Type B pancreatic cell (in vitro differentiated cells): ENCODE results near the gene LGALSL. TPM values are rescaled to one million over a fixed set of nuclear protein-coding genes. Genes with fewer than 3 reads are reported as not detected.

ENCODE experiments used
- DNase-seq: peaks from one replicate; pipeline ENCODE4 v3.0.0; 2021; ENCODE audit warnings: mixed read lengths; ENCODE audit not compliant: unreplicated experiment; ENCODE audit errors: extremely low spot score
- H3K27ac Mint-ChIP-seq: 2 replicates; pipeline ENCODE4 v1.8.0; 2021; ENCODE audit warnings: mild to moderate bottlenecking, mixed read lengths
- H3K27me3 Mint-ChIP-seq: 2 replicates; pipeline ENCODE4 v1.8.0; 2021; ENCODE audit warnings: mixed read lengths
- H3K36me3 Mint-ChIP-seq: 2 replicates; pipeline ENCODE4 v1.8.0; 2021; ENCODE audit warnings: mixed read lengths
- H3K4me1 Mint-ChIP-seq: one replicate; pipeline ENCODE4 v1.8.0; 2021; ENCODE audit warnings: mixed read lengths; ENCODE audit not compliant: unreplicated experiment
- H3K4me3 Mint-ChIP-seq: 2 replicates; pipeline ENCODE4 v1.8.0; 2021; ENCODE audit warnings: mild to moderate bottlenecking, mixed read lengths
- H3K9me3 Mint-ChIP-seq: 2 replicates; pipeline ENCODE4 v1.8.0; 2021; ENCODE audit warnings: mixed read lengths
- total RNA-seq: library from RNA; stranded (reverse); gene quantifications from 2 replicates; pipeline ENCODE4 v1.2.1, GENCODE V29; 2021; ENCODE audit warnings: low replicate concordance
- TF ChIP-seq, protein P1 (sequence below): fragments of 200-600 bp; sonication (generic); conservative IDR thresholded peaks from 2 replicates; pipeline ENCODE4 v1.5.0; 2021; ENCODE audit warnings: antibody characterized with exemption, mild to moderate bottlenecking

Gene LGALSL
- total RNA-seq, 1 donor from 2014 or later, result 19.2 TPM

DNA sequence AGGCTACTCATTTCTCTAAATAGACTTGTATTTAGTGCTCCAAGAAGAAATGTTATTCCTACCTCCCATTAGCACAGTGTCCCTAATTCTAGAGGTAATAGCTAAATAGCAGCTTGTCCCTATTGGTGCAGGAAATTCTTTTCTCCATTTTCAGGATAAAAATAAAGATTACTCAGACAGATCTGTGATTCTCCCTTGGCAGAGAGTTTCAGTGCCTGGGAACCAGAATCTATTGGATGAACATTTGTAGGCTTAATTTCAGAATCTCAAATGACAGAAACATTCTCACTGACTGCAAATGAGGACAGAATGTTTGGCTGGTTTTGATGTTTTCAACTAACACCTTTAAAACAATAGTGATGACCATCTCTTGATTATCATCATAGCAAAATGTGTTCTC, 33.3 kb upstream of the LGALSL start:
- DNase-seq, result no peak
- H3K4me1 Mint-ChIP-seq, result peaks cover 6% of the 10 kb centered on the region
- no peaks in the 10 kb centered on the region for H3K9me3 Mint-ChIP-seq
- H3K27ac Mint-ChIP-seq, result no peak overlapping the region
- no peak overlapping the region for H3K4me3 Mint-ChIP-seq
- no peaks in the 10 kb centered on the region for H3K27me3 Mint-ChIP-seq
- no peaks in the 10 kb centered on the region for H3K36me3 Mint-ChIP-seq
- TF ChIP-seq, protein P1, sequence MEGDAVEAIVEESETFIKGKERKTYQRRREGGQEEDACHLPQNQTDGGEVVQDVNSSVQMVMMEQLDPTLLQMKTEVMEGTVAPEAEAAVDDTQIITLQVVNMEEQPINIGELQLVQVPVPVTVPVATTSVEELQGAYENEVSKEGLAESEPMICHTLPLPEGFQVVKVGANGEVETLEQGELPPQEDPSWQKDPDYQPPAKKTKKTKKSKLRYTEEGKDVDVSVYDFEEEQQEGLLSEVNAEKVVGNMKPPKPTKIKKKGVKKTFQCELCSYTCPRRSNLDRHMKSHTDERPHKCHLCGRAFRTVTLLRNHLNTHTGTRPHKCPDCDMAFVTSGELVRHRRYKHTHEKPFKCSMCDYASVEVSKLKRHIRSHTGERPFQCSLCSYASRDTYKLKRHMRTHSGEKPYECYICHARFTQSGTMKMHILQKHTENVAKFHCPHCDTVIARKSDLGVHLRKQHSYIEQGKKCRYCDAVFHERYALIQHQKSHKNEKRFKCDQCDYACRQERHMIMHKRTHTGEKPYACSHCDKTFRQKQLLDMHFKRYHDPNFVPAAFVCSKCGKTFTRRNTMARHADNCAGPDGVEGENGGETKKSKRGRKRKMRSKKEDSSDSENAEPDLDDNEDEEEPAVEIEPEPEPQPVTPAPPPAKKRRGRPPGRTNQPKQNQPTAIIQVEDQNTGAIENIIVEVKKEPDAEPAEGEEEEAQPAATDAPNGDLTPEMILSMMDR, result no peak

DNA sequence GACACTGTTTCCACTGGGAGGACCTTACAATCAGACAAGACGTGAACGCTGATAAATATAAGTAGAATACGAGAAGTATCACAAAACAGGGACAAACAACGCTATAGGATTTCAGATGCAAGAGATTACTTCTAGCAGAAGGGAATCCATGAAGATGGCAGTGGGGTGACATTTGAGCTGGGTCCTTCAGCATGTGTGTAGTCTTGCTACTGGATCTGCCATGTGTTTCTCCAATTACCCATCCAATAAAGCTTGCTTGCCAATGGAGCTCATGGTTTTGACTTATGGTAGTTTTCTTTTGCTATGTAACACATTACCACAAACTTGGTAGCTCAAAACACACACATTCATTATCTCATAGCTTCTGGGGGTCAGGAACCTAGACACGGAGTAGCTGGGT, 32.8 kb upstream of the LGALSL start:
- no peaks in the 10 kb centered on the region for H3K9me3 Mint-ChIP-seq
- no peaks in the 10 kb centered on the region for H3K27me3 Mint-ChIP-seq
- no peak overlapping the region for H3K4me3 Mint-ChIP-seq
- H3K4me1 Mint-ChIP-seq, result peaks cover 11% of the 10 kb centered on the region
- no peak for DNase-seq
- H3K27ac Mint-ChIP-seq, result no peak overlapping the region
- TF ChIP-seq, protein P1, result no peak
- no peaks in the 10 kb centered on the region for H3K36me3 Mint-ChIP-seq

GRCh38 chr2:64422466-64422865, 31.5 kb upstream of the LGALSL start:
- Mint-ChIP-seq H3K27ac (no peak overlapping the region), H3K9me3 (no peaks in the 10 kb centered on the region), H3K27me3 (no peaks in the 10 kb centered on the region), H3K4me1 (peaks cover 17% of the 10 kb centered on the region), H3K4me3 (no peak overlapping the region), H3K36me3 (no peaks in the 10 kb centered on the region)
- TF ChIP-seq, protein P1, result no peak
- no peak for DNase-seq

DNA sequence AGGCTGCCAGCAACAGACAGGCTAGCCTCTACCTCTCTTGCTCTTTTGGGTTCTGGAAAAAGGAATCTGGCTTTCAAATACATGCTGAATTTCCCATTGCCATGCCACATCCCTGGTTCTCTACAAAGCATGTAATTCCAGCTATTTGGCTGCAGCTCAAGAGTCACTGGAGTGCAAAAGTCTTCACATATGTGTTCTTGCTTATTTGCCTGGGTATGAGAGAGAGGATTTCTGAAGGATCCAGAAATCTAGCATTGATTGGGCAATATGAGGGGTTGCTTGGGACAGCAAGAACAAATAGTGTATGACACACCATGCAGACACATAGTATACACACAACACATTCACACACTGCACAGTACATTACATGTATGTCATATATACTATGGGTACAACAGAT, 30.7 kb upstream of the LGALSL start:
- H3K9me3 Mint-ChIP-seq, result no peaks in the 10 kb centered on the region
- no peaks in the 10 kb centered on the region for H3K27me3 Mint-ChIP-seq
- DNase-seq, result no peak
- TF ChIP-seq, protein P1, result no peak
- no peak overlapping the region for H3K4me3 Mint-ChIP-seq
- no peaks in the 10 kb centered on the region for H3K36me3 Mint-ChIP-seq
- no peak overlapping the region for H3K27ac Mint-ChIP-seq
- H3K4me1 Mint-ChIP-seq, result peaks cover 17% of the 10 kb centered on the region

- no peak for DNase-seq
- H3K4me1 Mint-ChIP-seq, result peaks cover 17% of the 10 kb centered on the region
- TF ChIP-seq, protein P1, result no peak
- no peak overlapping the region for H3K4me3 Mint-ChIP-seq
- no peaks in the 10 kb centered on the region for H3K36me3 Mint-ChIP-seq
- no peaks in the 10 kb centered on the region for H3K27me3 Mint-ChIP-seq
- no peak overlapping the region for H3K27ac Mint-ChIP-seq
- H3K9me3 Mint-ChIP-seq, result no peaks in the 10 kb centered on the region
Observed at GRCh38 chr2:64424416-64424987, 29.5 kb upstream of the LGALSL start.
